Right atrium auricular region (tissue), 2 donors: ENCODE measurements around the gene CD83. TPM values are rescaled to one million over a fixed set of nuclear protein-coding genes. Genes with fewer than 3 reads are reported as not detected.

Experiments used
- DNase-seq: peaks from one replicate; pipeline ENCODE4 v3.0.0-alpha.2; 2019; ENCODE audit warnings: low spot score
- H3K27ac ChIP-seq, 2 donors: fragments of 200-600 bp; sonication (generic); 1 replicate in 1 of 2; 2 replicates in 1 of 2; pipeline ENCODE4 v1.5.1; 2016 to 2019
- H3K27me3 ChIP-seq, 2 donors: fragments of 200-600 bp; sonication (generic); one replicate each; pipeline versions ENCODE4 v1.5.1 to v1.6.0; 2017 to 2019
- H3K36me3 ChIP-seq: fragments of 200-600 bp; sonication (generic); one replicate; pipeline ENCODE4 v1.5.1; 2016
- H3K4me1 ChIP-seq, 2 donors: fragments of 200-600 bp; sonication (generic); one replicate each; pipeline versions ENCODE4 v1.5.1 to v1.6.0; 2017 to 2019
- H3K4me3 ChIP-seq, 2 donors: fragments of 200-600 bp; sonication (generic); 1 replicate in 1 of 2; 2 replicates in 1 of 2; pipeline ENCODE4 v1.5.1; 2017 to 2019; ENCODE audit warnings: mild to moderate bottlenecking in 1 of 2, moderate library complexity in 1 of 2
- H3K9me3 ChIP-seq, 2 donors: fragments of 200-600 bp; sonication (generic); one replicate each; pipeline ENCODE4 v1.5.1; 2019
- CTCF ChIP-seq, 2 donors: fragments of 200-600 bp; sonication (generic); IDR thresholded peaks; one replicate each; pipeline ENCODE4 v1.5.1; 2019; ENCODE audit warnings: antibody characterized with exemption in 2 of 2
- total RNA-seq, 2 donors: library from RNA; depleted of rRNA; stranded (reverse); fragments of >200 nt; gene quantifications; one replicate each; pipeline ENCODE4 v1.1.0, GENCODE V29; 2016

CD83 gene
- total RNA-seq, 2 donors from 2014 or later: 1.7 to 2.1 TPM

DNA sequence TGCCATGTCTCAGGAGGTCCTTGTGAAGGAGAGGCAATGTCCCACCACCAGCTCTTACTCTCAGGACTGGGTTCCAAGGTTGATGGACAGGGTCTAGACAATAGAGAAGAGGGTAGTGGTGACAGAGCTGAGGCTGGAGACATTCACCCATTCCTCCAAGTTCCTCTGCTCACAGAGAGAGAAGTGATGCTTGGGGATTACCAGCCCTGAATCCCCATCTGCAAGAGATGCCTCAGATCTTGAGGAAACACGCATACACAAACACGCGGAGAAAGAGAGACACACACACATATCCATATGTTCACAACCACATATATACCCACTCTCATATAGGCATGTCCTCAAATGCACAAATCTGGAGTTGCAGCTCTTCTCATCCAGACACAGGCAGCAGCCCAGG lies 15.2 kb upstream of the CD83 start:
- no peak for TF ChIP-seq CTCF (IDR thresholded peaks at IDR 0.05)
- no peaks in the 10 kb centered on the region for H3K4me1 ChIP-seq
- H3K36me3 ChIP-seq: no peaks in the 10 kb centered on the region
- H3K4me3 ChIP-seq: no peak overlapping the region
- H3K27ac ChIP-seq: no peak overlapping the region
- H3K27me3 ChIP-seq: no peaks in the 10 kb centered on the region
- peaks cover 0 to 9% of the 10 kb centered on the region in 2 donors for H3K9me3 ChIP-seq
- no peak for DNase-seq

DNA sequence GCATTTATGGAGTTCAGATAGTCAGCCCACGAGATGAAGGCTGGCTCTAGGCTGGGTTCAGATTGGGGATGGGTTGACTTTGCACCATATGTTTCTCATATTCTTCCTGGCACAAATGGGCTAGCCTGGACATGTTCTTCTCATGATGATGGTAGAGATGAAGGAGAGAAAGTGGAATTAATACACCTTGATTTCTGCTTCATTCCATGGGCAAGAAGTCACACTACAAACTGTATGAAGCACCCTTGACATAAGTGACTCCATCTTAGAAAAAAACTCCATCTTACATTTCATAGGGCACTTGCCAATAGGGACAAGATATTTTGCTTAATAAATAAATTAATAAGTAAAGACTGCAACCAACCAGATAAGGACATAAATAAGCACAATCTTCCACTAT lies 12.0 kb upstream of the CD83 start:
- H3K4me1 ChIP-seq: no peaks in the 10 kb centered on the region
- peaks cover 0 to 9% of the 10 kb centered on the region in 2 donors for H3K9me3 ChIP-seq
- H3K27ac ChIP-seq: no peak overlapping the region
- no peaks in the 10 kb centered on the region for H3K36me3 ChIP-seq
- DNase-seq: no peak
- no peak overlapping the region for H3K4me3 ChIP-seq
- no peaks in the 10 kb centered on the region for H3K27me3 ChIP-seq
- no peak for TF ChIP-seq CTCF (IDR thresholded peaks at IDR 0.05)

GRCh38 chr6:14107000-14107399 lies 10.6 kb upstream of the CD83 start:
- Histone ChIP-seq H3K27ac (no peak overlapping the region), H3K9me3 (peaks cover 0 to 9% of the 10 kb centered on the region in 2 donors), H3K4me1 (no peaks in the 10 kb centered on the region), H3K36me3 (no peaks in the 10 kb centered on the region), H3K4me3 (no peak overlapping the region), H3K27me3 (no peaks in the 10 kb centered on the region)
- DNase-seq: no peak
- no peak for TF ChIP-seq CTCF (IDR thresholded peaks at IDR 0.05)

DNA sequence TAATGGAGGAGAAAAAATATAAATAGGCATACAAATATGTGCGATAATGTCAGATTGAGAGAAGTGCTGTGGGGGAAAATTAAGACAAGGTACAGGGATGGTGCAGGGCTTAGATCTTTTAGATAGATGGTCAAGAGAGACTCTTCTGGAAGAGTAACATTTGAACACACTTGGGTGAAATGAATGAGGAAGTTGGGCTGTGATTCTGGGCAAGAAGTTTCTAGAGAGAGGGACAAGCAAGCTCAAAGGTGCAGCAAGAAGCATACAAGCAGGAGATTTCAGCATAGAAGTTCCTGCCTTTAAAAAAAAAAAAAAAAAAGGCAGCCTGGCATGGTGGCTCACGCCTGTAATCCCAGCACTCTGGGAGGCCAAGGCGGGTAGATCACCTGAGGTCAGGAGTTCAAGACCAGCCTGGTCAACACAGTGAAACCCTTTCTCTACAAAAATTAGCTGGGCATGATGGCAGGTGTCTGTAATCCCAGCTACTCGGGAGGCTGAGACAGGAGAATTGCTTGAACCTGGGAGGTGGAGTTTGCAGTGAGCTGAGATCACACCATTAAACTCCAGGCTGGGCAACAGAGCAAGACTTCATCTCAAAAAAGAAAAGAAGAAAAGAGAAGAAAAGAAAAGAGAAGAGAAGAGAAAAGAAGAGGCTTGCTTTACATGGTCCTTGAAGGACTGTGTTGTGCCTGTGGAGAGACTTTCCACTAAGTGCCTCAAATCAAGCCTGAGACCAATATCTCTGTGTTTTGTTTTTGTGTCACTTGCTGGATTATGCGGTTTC lies 9.7 kb upstream of the CD83 start:
- no peaks in the 10 kb centered on the region for H3K4me1 ChIP-seq
- no peak for DNase-seq
- no peak overlapping the region for H3K4me3 ChIP-seq
- no peak overlapping the region for H3K27ac ChIP-seq
- H3K27me3 ChIP-seq: no peaks in the 10 kb centered on the region
- no peak for TF ChIP-seq CTCF (IDR thresholded peaks at IDR 0.05)
- H3K9me3 ChIP-seq: peaks cover 0 to 9% of the 10 kb centered on the region in 2 donors
- H3K36me3 ChIP-seq: no peaks in the 10 kb centered on the region

DNA sequence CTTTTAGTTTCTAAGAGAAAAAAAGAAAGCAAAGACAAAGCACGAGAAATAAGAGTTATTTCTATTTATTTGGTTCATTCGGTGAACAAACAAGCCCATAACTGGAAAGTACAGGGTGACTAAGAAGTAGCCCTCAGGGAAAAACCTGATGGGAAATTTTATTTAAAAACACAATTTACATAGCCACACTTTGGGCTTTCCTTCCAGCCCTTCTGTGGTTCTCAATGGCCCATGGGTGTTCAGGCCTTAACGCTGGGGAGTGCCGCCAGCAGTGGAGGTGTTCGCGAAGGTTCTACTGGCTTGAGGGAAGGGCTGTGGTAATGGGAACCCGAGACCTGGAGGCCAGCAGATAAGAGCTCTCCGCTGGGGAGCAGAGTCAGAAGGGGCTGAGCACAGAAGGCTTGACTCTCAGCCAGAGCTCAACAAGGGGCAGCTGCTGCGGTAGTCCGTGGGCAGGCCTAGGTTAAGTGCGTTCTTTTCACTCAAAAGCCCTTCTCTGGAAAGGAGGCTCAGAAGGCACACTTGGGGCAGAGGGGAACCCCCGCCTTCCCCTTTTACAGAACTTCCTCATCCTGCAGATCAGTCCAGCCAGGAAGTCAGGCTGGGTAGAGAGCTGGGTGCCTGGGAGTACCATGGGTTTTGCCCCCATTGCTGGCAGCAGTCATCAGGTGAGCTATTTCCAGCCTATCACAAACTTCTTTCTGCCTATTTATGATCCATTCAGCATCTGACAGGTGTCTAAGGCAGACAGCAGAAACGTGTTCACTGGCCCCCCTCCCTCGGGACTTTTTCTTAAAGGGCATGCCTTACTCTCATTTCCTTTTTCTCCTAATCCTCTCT lies 8.8 kb upstream of the CD83 start:
- H3K36me3 ChIP-seq: no peaks in the 10 kb centered on the region
- no peaks in the 10 kb centered on the region for H3K27me3 ChIP-seq
- H3K4me3 ChIP-seq: no peak overlapping the region
- peaks cover 0 to 9% of the 10 kb centered on the region in 2 donors for H3K9me3 ChIP-seq
- TF ChIP-seq CTCF (IDR thresholded peaks at IDR 0.05): no peak
- DNase-seq: no peak
- no peak overlapping the region for H3K27ac ChIP-seq
- no peaks in the 10 kb centered on the region for H3K4me1 ChIP-seq
